ENCODE results near the gene PLEKHD1.

The PLEKHD1 gene

GRCh38 chr14:69542311-69542710 is 57.8 kb downstream of the PLEKHD1 start:
- ATAC-seq = no peak
- TF ChIP-seq ARNTL (CRISPR knock-in tag; IDR thresholded peaks at IDR 0.05; ENCODE audit: borderline replicate concordance, low read depth) = no peak
- TF ChIP-seq PPARA (CRISPR knock-in tag; IDR thresholded peaks at IDR 0.05; ENCODE audit: borderline replicate concordance) = no peak
- no peak for TF ChIP-seq ESRRG (CRISPR knock-in tag; IDR thresholded peaks at IDR 0.05)
- no peak for TF ChIP-seq CSDC2 (CRISPR knock-in tag; IDR thresholded peaks at IDR 0.05)
- TF ChIP-seq TCF4 (CRISPR knock-in tag; IDR thresholded peaks at IDR 0.05; ENCODE audit: borderline replicate concordance) = no peak
- no peak for TF ChIP-seq ZNF70 (CRISPR knock-in tag; IDR thresholded peaks at IDR 0.05)
- TF ChIP-seq CSRNP3 (CRISPR knock-in tag; IDR thresholded peaks at IDR 0.05) = no peak
- TF ChIP-seq ISL1 (CRISPR knock-in tag; IDR thresholded peaks at IDR 0.05) = no peak
- no peak for TF ChIP-seq ZNF8 (CRISPR knock-in tag; IDR thresholded peaks at IDR 0.05)
- no peak for TF ChIP-seq ZFP3 (CRISPR knock-in tag; IDR thresholded peaks at IDR 0.05)
- TF ChIP-seq ZC3H10 (CRISPR knock-in tag; IDR thresholded peaks at IDR 0.05) = no peak
- no peak for TF ChIP-seq POU6F1 (CRISPR knock-in tag; IDR thresholded peaks at IDR 0.05; ENCODE audit: borderline replicate concordance, low read depth)
- TF ChIP-seq GLIS3 (CRISPR knock-in tag; IDR thresholded peaks at IDR 0.05) = no peak
- no peak for TF ChIP-seq TSHZ2 (CRISPR knock-in tag; IDR thresholded peaks at IDR 0.05)
- TF ChIP-seq OSR1 (CRISPR knock-in tag; IDR thresholded peaks at IDR 0.05) = no peak
- no peak for TF ChIP-seq RARB (CRISPR knock-in tag; IDR thresholded peaks at IDR 0.05)
- no peak for TF ChIP-seq TOX (CRISPR knock-in tag; IDR thresholded peaks at IDR 0.05; ENCODE audit: borderline replicate concordance)
- TF ChIP-seq ZNF565 (CRISPR knock-in tag; conservative IDR thresholded peaks at IDR 0.05; ENCODE audit: low read depth) = no peak

GRCh38 chr14:69543341-69544115 is 59.0 kb downstream of the PLEKHD1 start:
- TF ChIP-seq TCF4 (CRISPR knock-in tag; IDR thresholded peaks at IDR 0.05; ENCODE audit: borderline replicate concordance) (no peak), CSDC2 (CRISPR knock-in tag; IDR thresholded peaks at IDR 0.05) (no peak), RARB (CRISPR knock-in tag; IDR thresholded peaks at IDR 0.05) (no peak), POU6F1 (CRISPR knock-in tag; IDR thresholded peaks at IDR 0.05; ENCODE audit: borderline replicate concordance, low read depth) (no peak), TOX (CRISPR knock-in tag; IDR thresholded peaks at IDR 0.05; ENCODE audit: borderline replicate concordance) (no peak), CREB5 (CRISPR knock-in tag; IDR thresholded peaks at IDR 0.05; ENCODE audit: low read depth) (no peak), ZNF565 (CRISPR knock-in tag; conservative IDR thresholded peaks at IDR 0.05; ENCODE audit: low read depth) (no peak), GLIS3 (CRISPR knock-in tag; IDR thresholded peaks at IDR 0.05) (no peak)
- ATAC-seq = peak; percentile 56

GRCh38 chr14:69547701-69548348 is 63.3 kb downstream of the PLEKHD1 start:
- peak; percentile 73 for ATAC-seq
- no peak for TF ChIP-seq ESRRG (CRISPR knock-in tag; IDR thresholded peaks at IDR 0.05)
- TF ChIP-seq PPARA (CRISPR knock-in tag; IDR thresholded peaks at IDR 0.05; ENCODE audit: borderline replicate concordance) = no peak
